IMR-90 (cell line): ENCODE measurements around the gene KRT76. TPM values are rescaled to one million over a fixed set of nuclear protein-coding genes. Genes with fewer than 3 reads are reported as not detected.

Source experiments
- ATAC-seq: fragments of 200-7000 bp; cut with Tn5 transposase; 2 replicates; pipeline ENCODE4 v1.9.1; 2020; ENCODE audit warnings: low read depth, mild to moderate bottlenecking, moderate library complexity
- BruUV-seq: library from RNA; stranded (reverse); fragments of 400-500 nt; replicated peaks from 2 replicates; lab custom pipeline; 2021; lab: Mats Ljungman, UMichigan
- CTCF ChIA-PET: fragments of 300-600 bp; formaldehyde crosslinking; extraction: SDS; loops from one replicate; lab custom pipeline; 2021; ENCODE audit warnings: antibody characterized with exemption; lab: Yijun Ruan, JAX
- POLR2A ChIA-PET: fragments of 300-600 bp; sonication (Branson Sonifier 250); formaldehyde crosslinking; loops from one replicate; lab custom pipeline; 2022; ENCODE audit warnings: antibody characterized with exemption; ENCODE audit not compliant: unreplicated experiment; lab: Charles Lee
- DNase-seq: peaks from one replicate; pipeline ENCODE4 v3.0.0; 2013
- H2AFZ ChIP-seq: replicated peaks from 2 replicates; pipeline ENCODE3; 2013; ENCODE audit warnings: low read length, mild to moderate bottlenecking; ENCODE audit not compliant: poor library complexity
- H2AK5ac ChIP-seq: 2 replicates; pipeline ENCODE4 v1.6.1; 2013; ENCODE audit warnings: low read depth, low read length, inconsistent platforms
- H2AK9ac ChIP-seq: replicated peaks from 2 replicates; pipeline ENCODE3; 2013; ENCODE audit warnings: mild to moderate bottlenecking, low read depth, low read length, moderate library complexity; ENCODE audit not compliant: poor library complexity
- H2BK120ac ChIP-seq: 2 replicates; pipeline ENCODE4 v1.6.1; 2013; ENCODE audit warnings: low read depth, low read length, inconsistent platforms
- H2BK15ac ChIP-seq: 3 replicates; pipeline ENCODE4 v1.6.1; 2013; ENCODE audit warnings: low read depth, low read length, inconsistent platforms
- H2BK20ac ChIP-seq: 2 replicates; pipeline ENCODE4 v1.6.1; 2013; ENCODE audit warnings: low read depth, mild to moderate bottlenecking, inconsistent platforms, low read length, moderate library complexity
- H2BK5ac ChIP-seq: 2 replicates; pipeline ENCODE4 v1.6.1; 2013; ENCODE audit warnings: mild to moderate bottlenecking, low read depth, low read length, inconsistent platforms; ENCODE audit not compliant: poor library complexity, severe bottlenecking
- H3K14ac ChIP-seq: replicated peaks from 2 replicates; pipeline ENCODE4 v1.6.1; 2013; ENCODE audit warnings: low read depth, low read length, inconsistent platforms
- H3K18ac ChIP-seq: 2 replicates; pipeline ENCODE4 v1.6.1; 2013; ENCODE audit warnings: low read depth, low read length, control low read depth
- H3K23ac ChIP-seq: 2 replicates; pipeline ENCODE4 v1.6.1; 2013; ENCODE audit warnings: low read depth, low read length, inconsistent platforms
- H3K27ac ChIP-seq: 2 replicates; pipeline ENCODE4 v1.5.1; 2013; ENCODE audit warnings: mild to moderate bottlenecking, control low read depth, low read length; ENCODE audit not compliant: insufficient read depth
- H3K27me3 ChIP-seq: 2 replicates; pipeline ENCODE4 v1.6.1; 2013; ENCODE audit warnings: low read length; ENCODE audit not compliant: control insufficient read depth, insufficient read depth
- H3K36me3 ChIP-seq: 2 replicates; pipeline ENCODE4 v1.6.1; 2013; ENCODE audit warnings: low read length, mixed read lengths; ENCODE audit not compliant: control insufficient read depth, insufficient read depth
- H3K4ac ChIP-seq: 2 replicates; pipeline ENCODE4 v1.6.1; 2013; ENCODE audit warnings: low read depth, low read length, inconsistent platforms
- H3K4me1 ChIP-seq: 2 replicates; pipeline ENCODE4 v1.6.1; 2013; ENCODE audit warnings: low read length, mixed read lengths; ENCODE audit not compliant: control insufficient read depth, insufficient read depth
- H3K4me2 ChIP-seq: 2 replicates; pipeline ENCODE4 v1.6.1; 2013; ENCODE audit warnings: low read depth, mild to moderate bottlenecking, control low read depth, low read length, moderate library complexity
- H3K4me3 ChIP-seq: 2 replicates; pipeline ENCODE4 v1.5.1; 2013; ENCODE audit warnings: low read depth, mild to moderate bottlenecking, control low read depth, low read length, moderate library complexity; ENCODE audit not compliant: insufficient read depth
- H3K56ac ChIP-seq: 2 replicates; pipeline ENCODE4 v1.6.1; 2013; ENCODE audit warnings: low read length, inconsistent platforms; ENCODE audit not compliant: insufficient read depth; ENCODE audit errors: extremely low read depth
- H3K79me1 ChIP-seq, 2 experiments: 2 replicates each; pipeline ENCODE4 v1.6.1; 2013; ENCODE audit warnings: low read length in 2 of 2, inconsistent platforms in 1 of 2, low read depth in 1 of 2
- H3K9ac ChIP-seq: 2 replicates; pipeline ENCODE4 v1.6.1; 2013; ENCODE audit warnings: low read depth, low read length, control low read depth
- H3K9me1 ChIP-seq: 2 replicates; pipeline ENCODE4 v1.6.1; 2013; ENCODE audit warnings: low read length, inconsistent platforms; ENCODE audit not compliant: insufficient read depth
- H3K9me3 ChIP-seq: 2 replicates; pipeline ENCODE4 v1.6.1; 2013; ENCODE audit warnings: low read length; ENCODE audit not compliant: control insufficient read depth, insufficient read depth
- H4K20me1 ChIP-seq: 2 replicates; pipeline ENCODE4 v1.6.1; 2013; ENCODE audit warnings: low read length, inconsistent platforms; ENCODE audit not compliant: insufficient read depth
- H4K5ac ChIP-seq: 2 replicates; pipeline ENCODE4 v1.6.1; 2013; ENCODE audit warnings: mild to moderate bottlenecking, low read depth, low read length, control low read depth
- H4K8ac ChIP-seq, 2 experiments: 2 replicates each; pipeline ENCODE4 v1.6.1; 2013; ENCODE audit warnings: low read depth in 2 of 2, low read length in 2 of 2, control low read depth in 1 of 2, inconsistent platforms in 1 of 2
- H4K91ac ChIP-seq: 2 replicates; pipeline ENCODE4 v1.6.1; 2013; ENCODE audit warnings: low read depth, low read length, inconsistent platforms; ENCODE audit not compliant: insufficient read depth
- FOS ChIP-seq: fragments of 150-350 bp; IDR thresholded peaks from 2 replicates; pipeline ENCODE4 v1.6.1; 2016; ENCODE audit warnings: low read depth, low read length
- MAFK ChIP-seq: IDR thresholded peaks from 2 replicates; pipeline ENCODE4 v1.6.1; 2012; ENCODE audit warnings: low read depth, low read length, improper control_type of control experiment
- MAZ ChIP-seq: IDR thresholded peaks from 2 replicates; pipeline ENCODE4 v1.6.1; 2012; ENCODE audit warnings: low read depth, mild to moderate bottlenecking, low read length, improper control_type of control experiment, moderate library complexity, borderline replicate concordance
- MXI1 ChIP-seq: IDR thresholded peaks from 2 replicates; pipeline ENCODE4 v1.6.1; 2012; ENCODE audit warnings: low read depth, mild to moderate bottlenecking, low read length, moderate library complexity, borderline replicate concordance
- RCOR1 ChIP-seq: IDR thresholded peaks from 2 replicates; pipeline ENCODE4 v1.6.1; 2012; ENCODE audit warnings: mild to moderate bottlenecking, low read length, improper control_type of control experiment; ENCODE audit not compliant: insufficient replicate concordance
- SMC3 ChIP-seq: fragments of 150-350 bp; IDR thresholded peaks from 2 replicates; pipeline ENCODE4 v1.6.1; 2016; ENCODE audit warnings: low read depth, mild to moderate bottlenecking, antibody characterized with exemption, low read length, moderate library complexity
- WGBS, 2 experiments: methylation state at CpG; one replicate each; pipeline versions ENCODE4 v1.1.5 to v1.1.7; 2013; ENCODE audit warnings: missing lambda C conversion rate in 2 of 2; ENCODE audit not compliant: insufficient read length in 1 of 2; ENCODE audit errors: extremely low coverage in 2 of 2; 5-methylcytosine and 5-hydroxymethylcytosine counted together
- dilution Hi-C: fragments of 300-500 bp; cut with HindIII; formaldehyde crosslinking; loops from one replicate; pipeline ENCODE4 v1.14.3; 2018; ENCODE audit warnings: low sequenced_read_pairs; ENCODE audit not compliant: unreplicated experiment
- in situ Hi-C: fragments of 300-500 bp; cut with MboI; formaldehyde crosslinking; loops from 3 replicates; pipeline ENCODE4 v1.14.3; 2019; ENCODE audit warnings: low sequenced_read_pairs, inconsistent platforms, mixed read lengths
- intact Hi-C: fragments of 100-400 bp; cut with micrococcal nuclease; formaldehyde crosslinking; loops from 2 replicates; pipeline ENCODE4 v1.10.0; 2022
- polyA plus RNA-seq, 3 experiments: library from polyadenylated mRNA; depleted of rRNA; stranded (reverse); fragments of >200 nt; gene quantifications; 2 replicates each; pipeline ENCODE4 v1.2.3, GENCODE V29; 2012; ENCODE audit warnings: low replicate concordance in 1 of 3
- total RNA-seq: library from RNA; depleted of rRNA; stranded (reverse); fragments of >200 nt; gene quantifications from 2 replicates; pipeline ENCODE4 v1.2.3, GENCODE V29; 2012

The KRT76 gene
- total and polyA plus RNA-seq, 2 of the 4 experiments (the other 2 are of a cell fraction), result not detected

- CTCF ChIA-PET, result no interaction called here
- Histone ChIP-seq H2AK5ac (no peak overlapping the region), H3K27me3 (peaks cover 33% of the 10 kb centered on the region), H3K23ac (no peak overlapping the region), H3K4ac (no peak overlapping the region), H3K36me3 (no peaks in the 10 kb centered on the region), H3K4me3 (no peak overlapping the region), H2AFZ (no peak overlapping the region), H2BK15ac (no peak overlapping the region), H4K5ac (no peak overlapping the region), H2BK120ac (no peak overlapping the region), H4K20me1 (no peaks in the 10 kb centered on the region), H3K56ac (no peak overlapping the region), H2BK20ac (no peak overlapping the region), H3K79me1 (no peaks in the 10 kb centered on the region), H3K9me1 (no peaks in the 10 kb centered on the region), H3K27ac (no peak overlapping the region), H3K9me3 (no peaks in the 10 kb centered on the region), H3K4me2 (no peak overlapping the region), H3K4me1 (no peaks in the 10 kb centered on the region), H2BK5ac (no peak overlapping the region), H4K91ac (no peak overlapping the region), H3K9ac (no peak overlapping the region), H4K8ac (no peak overlapping the region), H3K14ac (no peak overlapping the region), H2AK9ac (no peak overlapping the region), H3K18ac (no peak overlapping the region)
- no TSS peak for BruUV-seq
- intact Hi-C loops (no loop called here), dilution Hi-C loops (no loop called here), in situ Hi-C loops (no loop called here)
- TF ChIP-seq RCOR1, result no peak
- no peak for TF ChIP-seq MXI1
- TF ChIP-seq MAZ, result no peak
- TF ChIP-seq SMC3, result no peak
- TF ChIP-seq MAFK, result no peak
- TF ChIP-seq FOS, result no peak
- DNase-seq (no peak), ATAC-seq (no peak)
- WGBS, 2 experiments, result no CpG with 5 or more reads among the region's 2 CpGs
- POLR2A ChIA-PET, result no interaction called here
Observed at GRCh38 chr12:52778833-52779232, 1.7 kb upstream of the KRT76 start.
